HG02852 (cell line): ENCODE measurements around the gene EBPL.
"Not testable (repeated sequence)": the region's sequence is repeated elsewhere in the genome, so short reads cannot be mapped to it uniquely, and the experiment has no call there.

ENCODE experiments used
- ATAC-seq: cut with Tn5 transposase; IDR thresholded peaks from one replicate; pipeline ENCODE4 v1.9.1; 2021; ENCODE audit warnings: mild to moderate bottlenecking, moderate library complexity; ENCODE audit not compliant: unreplicated experiment

Gene EBPL

GRCh38 chr13:49636705-49637104 is 54.6 kb downstream of the EBPL start:
- no peak for ATAC-seq

DNA sequence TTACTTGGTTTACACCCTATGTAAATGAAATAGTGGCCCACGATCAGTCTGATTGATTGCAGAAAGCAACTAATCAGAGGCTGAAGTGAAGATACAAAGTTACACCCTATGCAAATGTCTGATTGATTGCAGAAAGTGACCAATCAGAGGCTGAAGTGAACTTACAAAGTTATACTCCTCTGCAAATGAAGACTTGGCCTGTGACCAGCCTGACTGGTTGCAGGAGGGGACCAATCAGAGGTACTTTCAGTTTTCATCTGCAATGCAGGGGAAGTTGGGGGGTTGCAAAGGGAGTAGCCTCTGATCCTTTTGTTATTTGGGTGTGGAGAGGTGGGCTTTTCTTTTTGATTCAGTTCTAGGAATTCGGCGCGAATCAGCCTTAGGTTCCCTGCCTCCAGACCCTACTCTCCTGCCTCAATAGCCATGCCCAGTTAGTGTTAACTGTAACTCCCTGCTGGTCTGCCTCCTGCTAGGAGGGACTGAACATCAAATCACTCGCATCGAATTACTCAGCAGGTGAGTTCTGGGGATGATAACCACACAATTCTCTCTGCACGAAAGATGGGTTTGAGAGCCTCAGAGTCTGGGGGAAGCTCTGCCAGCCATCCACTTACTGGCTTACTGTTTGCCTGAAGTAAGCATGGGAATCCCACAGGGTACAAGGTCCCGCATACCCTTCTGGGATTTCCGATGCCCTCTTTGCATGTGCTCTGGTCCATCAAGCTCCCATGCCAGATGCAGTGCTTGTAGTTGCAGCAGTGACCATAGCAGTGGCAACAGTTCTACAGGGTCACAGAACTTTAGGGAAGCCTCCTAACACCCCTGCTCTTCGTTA is 55.5 kb downstream of the EBPL start:
- no peak for ATAC-seq

GRCh38 chr13:49633710-49634109 is 57.6 kb downstream of the EBPL start:
- ATAC-seq: no peak

- no peak for ATAC-seq
Measured at GRCh38 chr13:49632156-49632555, 59.1 kb downstream of the EBPL start.

DNA sequence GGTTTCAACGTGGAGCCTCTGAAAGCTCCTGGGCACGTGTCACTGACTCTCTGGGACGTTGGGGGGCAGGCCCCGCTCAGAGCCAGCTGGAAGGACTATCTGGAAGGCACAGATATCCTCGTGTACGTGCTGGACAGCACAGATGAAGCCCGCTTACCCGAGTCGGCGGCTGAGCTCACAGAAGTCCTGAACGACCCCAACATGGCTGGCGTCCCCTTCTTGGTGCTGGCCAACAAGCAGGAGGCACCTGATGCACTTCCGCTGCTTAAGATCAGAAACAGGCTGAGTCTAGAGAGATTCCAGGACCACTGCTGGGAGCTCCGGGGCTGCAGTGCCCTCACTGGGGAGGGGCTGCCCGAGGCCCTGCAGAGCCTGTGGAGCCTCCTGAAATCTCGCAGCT is 60.7 kb downstream of the EBPL start:
- no peak for ATAC-seq

- ATAC-seq: no peak
Measured at GRCh38 chr13:49629947-49630346, 61.3 kb downstream of the EBPL start.

DNA sequence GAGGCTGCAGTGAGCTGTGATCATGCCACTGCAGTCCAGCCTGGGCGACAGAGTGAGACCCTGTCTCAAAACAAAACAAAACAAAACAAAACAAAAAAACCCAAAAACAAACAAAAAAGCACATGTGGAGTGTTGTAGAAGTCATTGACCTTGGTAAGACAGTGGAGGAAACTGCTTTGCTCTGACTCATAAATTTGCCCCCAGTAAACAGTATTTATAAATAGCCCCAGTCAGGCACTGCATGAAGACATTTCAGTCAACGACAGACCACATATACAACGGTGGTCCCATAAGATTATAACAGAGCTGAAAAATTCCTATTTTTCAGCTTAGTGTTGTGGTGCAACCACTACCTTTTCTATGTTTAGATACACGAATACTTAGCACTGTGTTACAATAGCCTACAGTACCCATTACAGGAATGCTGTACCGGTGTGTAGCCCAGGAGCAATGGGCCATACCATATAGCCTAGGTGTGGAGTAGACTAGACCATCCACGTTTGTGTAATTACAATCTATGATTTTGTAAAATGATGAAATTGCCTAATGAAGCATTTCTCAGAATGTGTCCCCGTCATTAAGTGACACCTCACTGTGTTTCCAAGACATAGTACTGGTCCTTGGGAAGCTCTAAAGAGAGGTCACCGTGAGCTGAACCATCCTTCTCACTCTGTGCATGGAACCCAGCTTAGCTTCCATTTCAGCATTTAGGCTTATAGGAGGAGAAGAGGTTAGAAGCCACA is 61.9 kb downstream of the EBPL start:
- ATAC-seq: no peak

DNA sequence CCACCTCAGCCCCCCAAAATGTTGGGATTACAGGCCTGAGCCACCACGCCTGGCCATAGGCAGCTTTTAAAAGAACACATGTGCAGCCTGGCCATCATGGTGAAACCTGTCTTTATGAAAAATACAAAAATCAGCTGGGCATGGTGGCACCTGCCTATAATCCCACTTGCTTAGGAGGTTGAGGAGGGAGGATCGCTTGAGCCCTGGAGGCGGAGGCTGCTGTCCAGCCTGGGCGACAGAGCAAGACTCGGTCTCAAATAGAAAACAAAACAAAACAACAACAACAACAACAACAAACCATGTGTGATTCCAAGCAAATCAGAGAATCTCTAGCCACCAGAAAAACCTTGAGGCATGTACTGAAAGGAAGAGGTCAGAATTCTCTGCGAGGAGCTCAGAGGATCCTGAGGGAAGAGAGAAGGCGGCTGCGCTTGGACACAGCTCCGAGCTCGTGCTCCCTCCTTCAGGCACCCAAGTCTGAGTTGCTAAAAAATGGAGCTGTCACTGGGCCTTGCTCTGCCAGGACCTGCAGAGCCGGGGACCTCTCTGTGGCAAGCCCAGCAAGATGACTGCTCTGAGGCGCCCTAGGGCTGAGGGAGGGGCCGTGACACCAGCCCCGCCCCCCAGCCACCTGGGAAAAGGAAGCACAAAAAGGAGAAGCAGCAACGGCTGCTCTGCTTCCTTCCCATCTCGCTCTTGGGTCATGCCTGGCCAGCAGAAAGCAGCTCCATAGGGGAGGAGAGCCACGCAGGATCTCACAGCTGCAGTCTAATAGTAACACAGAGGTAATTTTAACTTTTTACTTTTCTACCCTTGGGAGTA is 63.2 kb downstream of the EBPL start, which contains the start of gene ARL11:
Gene ARL11, plus strand, starts transcription at position 677 of the 822 bp plus-strand sequence. CDS start 1,941 bp downstream, outside the sequence.
- ATAC-seq: peak; percentile 94

DNA sequence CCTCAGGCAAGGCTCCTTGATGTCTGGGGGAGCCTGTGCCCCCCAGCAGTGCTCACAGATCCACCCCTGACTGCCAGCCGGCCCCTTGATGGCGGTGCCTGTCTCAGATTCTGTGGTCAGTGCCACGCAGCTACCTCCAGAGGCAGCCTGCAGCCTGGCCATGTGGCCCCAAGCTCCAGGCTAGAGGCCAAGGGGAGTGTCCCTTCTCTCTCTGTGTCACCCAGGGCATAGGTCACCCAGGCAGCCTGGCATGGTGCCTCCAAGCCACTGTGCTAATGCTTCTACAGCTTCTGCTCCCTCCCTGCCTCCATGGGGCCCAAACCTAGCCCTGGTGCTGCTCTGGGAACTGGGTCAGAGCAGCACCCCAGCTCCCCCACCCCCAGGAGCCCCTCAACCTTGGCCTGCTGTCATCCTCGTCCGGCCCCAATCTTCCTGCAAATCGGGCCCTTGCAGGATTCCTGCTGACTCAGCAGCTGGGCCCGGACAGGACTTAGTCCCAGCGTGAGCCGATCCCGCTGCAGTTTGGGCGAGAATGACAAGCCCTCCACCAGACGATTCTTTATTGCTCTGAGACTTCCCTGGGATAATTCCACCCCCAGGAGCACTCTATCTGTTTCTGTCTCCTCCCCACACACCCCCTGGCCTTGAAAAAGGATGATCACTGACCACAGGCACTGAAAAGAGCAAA is 65.8 kb downstream of the EBPL start:
- ATAC-seq: no peak

- no peak for ATAC-seq
Measured at GRCh38 chr13:49624229-49624628, 67.1 kb downstream of the EBPL start.

DNA sequence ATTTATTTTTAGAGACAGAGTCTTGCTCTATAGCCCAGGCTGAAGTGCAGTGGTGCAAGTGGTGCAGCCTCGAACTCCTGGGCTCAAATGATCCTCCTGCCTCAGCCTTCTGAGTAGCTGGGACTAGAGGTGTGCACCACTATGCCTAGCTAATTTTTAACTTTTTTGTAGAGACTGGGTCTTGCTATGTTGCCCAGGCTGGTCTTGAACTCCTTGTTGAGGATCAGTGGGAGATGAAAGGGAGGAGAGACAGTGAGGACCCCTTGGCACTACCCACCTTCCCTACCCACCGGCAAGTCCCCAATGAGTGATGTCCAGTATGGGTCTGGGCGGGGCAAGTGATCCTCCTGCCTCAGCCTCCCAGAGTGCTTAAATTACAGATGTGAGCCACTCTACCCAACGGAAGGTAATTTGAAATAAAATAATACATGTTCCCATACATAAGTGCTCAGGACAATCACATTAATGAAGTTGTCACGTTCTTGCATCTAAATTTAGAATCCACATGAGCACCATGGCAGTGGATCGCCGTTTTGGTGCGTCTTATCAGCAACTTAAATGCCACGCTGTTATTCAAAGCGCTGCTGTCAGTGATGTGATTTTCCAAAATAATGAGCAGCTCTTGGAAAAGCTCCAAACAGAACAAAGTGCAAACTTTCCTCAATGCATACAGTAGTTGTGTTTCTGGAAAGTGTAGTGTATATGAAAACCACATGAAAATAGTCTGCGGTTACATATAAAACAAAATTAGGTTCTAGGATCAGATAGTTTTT is 68.9 kb downstream of the EBPL start:
- ATAC-seq: no peak

- ATAC-seq: peak; percentile 94
Measured at GRCh38 chr13:49620170-49620621, 71.1 kb downstream of the EBPL start.

GRCh38 chr13:49616676-49617065 is 74.6 kb downstream of the EBPL start:
- ATAC-seq: no peak

- ATAC-seq: no peak
Measured at GRCh38 chr13:49615836-49616675, 75.2 kb downstream of the EBPL start.

- ATAC-seq: not testable (repeated sequence)
Measured at GRCh38 chr13:49612042-49612441, 79.2 kb downstream of the EBPL start.
